Measurements from ENCODE around the gene OSBP.
A peak's percentile ranks its signal among the peaks of the same experiment; 100 is the strongest.

The OSBP gene

GRCh38 chr11:59614277-59615119 is 1.1 kb downstream of the OSBP start:
- no peak for DNase-seq (ENCODE audit: extremely low read depth, insufficient read length)
- Histone ChIP-seq H3K36me3 (ENCODE audit: control insufficient read depth, insufficient read depth, low read length) (peaks cover 2% of the 10 kb centered on the region; the same call in 1 of the 2 replicates), H3K27me3 (replicated peaks; ENCODE audit: control insufficient read depth, insufficient read depth, low read length) (no peaks in the 10 kb centered on the region), H3K4me3 (replicated peaks; ENCODE audit: low read depth, low read length) (peak overlapping the region; percentile 93)
- no peak for TF ChIP-seq CTCF (IDR thresholded peaks at IDR 0.05; ENCODE audit: insufficient read depth, low read length, poor library complexity, severe bottlenecking)

GRCh38 chr11:59611570-59612565 is 3.7 kb downstream of the OSBP start:
- DNase-seq (ENCODE audit: extremely low read depth, insufficient read length): no peak
- H3K36me3 ChIP-seq (ENCODE audit: control insufficient read depth, insufficient read depth, low read length): peaks cover 8% of the 10 kb centered on the region
- H3K27me3 ChIP-seq (replicated peaks; ENCODE audit: control insufficient read depth, insufficient read depth, low read length): no peaks in the 10 kb centered on the region
- no peak overlapping the region for H3K4me3 ChIP-seq (replicated peaks; ENCODE audit: low read depth, low read length)
- no peak for TF ChIP-seq CTCF (IDR thresholded peaks at IDR 0.05; ENCODE audit: insufficient read depth, low read length, poor library complexity, severe bottlenecking)

- Histone ChIP-seq H3K27me3 (replicated peaks; ENCODE audit: control insufficient read depth, insufficient read depth, low read length) (no peaks in the 10 kb centered on the region), H3K4me3 (replicated peaks; ENCODE audit: low read depth, low read length) (no peak overlapping the region), H3K36me3 (ENCODE audit: control insufficient read depth, insufficient read depth, low read length) (peaks cover 12% of the 10 kb centered on the region)
- TF ChIP-seq CTCF (IDR thresholded peaks at IDR 0.05; ENCODE audit: insufficient read depth, low read length, poor library complexity, severe bottlenecking): no peak
- DNase-seq (ENCODE audit: extremely low read depth, insufficient read length): no peak
Observed at GRCh38 chr11:59610289-59610688, 5.3 kb downstream of the OSBP start.

- Histone ChIP-seq H3K4me3 (replicated peaks; ENCODE audit: low read depth, low read length) (no peak overlapping the region), H3K36me3 (ENCODE audit: control insufficient read depth, insufficient read depth, low read length) (peaks cover 17% of the 10 kb centered on the region), H3K27me3 (replicated peaks; ENCODE audit: control insufficient read depth, insufficient read depth, low read length) (no peaks in the 10 kb centered on the region)
- no peak for DNase-seq (ENCODE audit: extremely low read depth, insufficient read length)
- TF ChIP-seq CTCF (IDR thresholded peaks at IDR 0.05; ENCODE audit: insufficient read depth, low read length, poor library complexity, severe bottlenecking): no peak
Observed at GRCh38 chr11:59607703-59608454, 7.7 kb downstream of the OSBP start.

GRCh38 chr11:59602432-59602831 is 13.1 kb downstream of the OSBP start:
- DNase-seq (ENCODE audit: extremely low read depth, insufficient read length): no peak
- Histone ChIP-seq H3K4me3 (replicated peaks; ENCODE audit: low read depth, low read length) (no peak overlapping the region), H3K36me3 (ENCODE audit: control insufficient read depth, insufficient read depth, low read length) (peaks cover 39% of the 10 kb centered on the region), H3K27me3 (replicated peaks; ENCODE audit: control insufficient read depth, insufficient read depth, low read length) (no peaks in the 10 kb centered on the region)
- no peak for TF ChIP-seq CTCF (IDR thresholded peaks at IDR 0.05; ENCODE audit: insufficient read depth, low read length, poor library complexity, severe bottlenecking)

All from GM06990 (cell line).